H1 (cell line): ENCODE data around the gene CFB. TPM values are rescaled to one million over a fixed set of nuclear protein-coding genes. Genes with fewer than 3 reads are reported as not detected.
A peak's percentile ranks its signal among the peaks of the same experiment; 100 is the strongest.

Source experiments
- CTCF ChIA-PET: fragments of 300-600 bp; sonication (Branson Sonifier 250); formaldehyde crosslinking; loops from one replicate; lab custom pipeline; 2021; ENCODE audit not compliant: partially characterized antibody; lab: Charles Lee
- POLR2A ChIA-PET: fragments of 300-600 bp; sonication (Branson Sonifier 250); formaldehyde crosslinking; loops from one replicate; lab custom pipeline; 2021; ENCODE audit warnings: inconsistent platforms; ENCODE audit not compliant: partially characterized antibody; lab: Charles Lee
- DNase-seq, 2 experiments: peaks; one replicate each; pipeline versions ENCODE4 v3.0.0 to v3.0.0-alpha.2; 2010 to 2022; ENCODE audit warnings: low spot score in 2 of 2, low read depth in 1 of 2, mixed read lengths in 1 of 2
- FAIRE-seq: peaks from 2 replicates; lab custom pipeline; 2011; peaks lifted over from hg19 to GRCh38; lab: Jason Lieb, UNC
- H2AFZ ChIP-seq: 2 replicates; pipeline ENCODE4 v1.8.1; 2012; ENCODE audit warnings: low read length, inconsistent platforms
- H2AK5ac ChIP-seq: 2 replicates; pipeline ENCODE4 v1.6.1; 2013; ENCODE audit warnings: low read depth, low read length
- H2BK120ac ChIP-seq: replicated peaks from 2 replicates; pipeline ENCODE3; 2013; ENCODE audit warnings: low read depth, low read length, inconsistent platforms
- H2BK12ac ChIP-seq: 2 replicates; pipeline ENCODE4 v1.6.1; 2013; ENCODE audit warnings: low read depth, low read length
- H2BK15ac ChIP-seq: 2 replicates; pipeline ENCODE4 v1.6.1; 2013; ENCODE audit warnings: low read length
- H2BK20ac ChIP-seq: 2 replicates; pipeline ENCODE4 v1.6.1; 2013; ENCODE audit warnings: low read length
- H2BK5ac ChIP-seq: 2 replicates; pipeline ENCODE4 v1.6.1; 2013; ENCODE audit warnings: low read depth, low read length
- H3K14ac ChIP-seq: 2 replicates; pipeline ENCODE4 v1.6.1; 2013; ENCODE audit warnings: inconsistent platforms; ENCODE audit not compliant: insufficient read length
- H3K18ac ChIP-seq: 2 replicates; pipeline ENCODE4 v1.6.1; 2013; ENCODE audit warnings: low read length; ENCODE audit errors: extremely low read depth
- H3K23ac ChIP-seq: 2 replicates; pipeline ENCODE4 v1.6.1; 2013; ENCODE audit warnings: inconsistent platforms; ENCODE audit not compliant: insufficient read length
- H3K23me2 ChIP-seq: 2 replicates; pipeline ENCODE4 v1.6.1; 2013; ENCODE audit warnings: low read depth, low read length
- H3K27ac ChIP-seq: 2 replicates; pipeline ENCODE4 v1.6.1; 2011; ENCODE audit warnings: low read depth, low read length, inconsistent platforms
- H3K27me3 ChIP-seq, 4 experiments: replicated peaks in 1 of 4; 1 replicate in 1 of 4; 2 replicates in 3 of 4; pipeline versions ENCODE4 v1.6.1 to v1.8.1; 2011 to 2013; ENCODE audit warnings: low read length in 3 of 4, mild to moderate bottlenecking in 3 of 4, inconsistent platforms in 2 of 4, mixed read lengths in 2 of 4, moderate library complexity in 1 of 4; ENCODE audit not compliant: control insufficient read depth in 3 of 4, insufficient read depth in 3 of 4; ENCODE audit errors: extremely low read depth in 1 of 4
- H3K36me3 ChIP-seq, 4 experiments: 2 replicates each; pipeline versions ENCODE4 v1.6.1 to v1.8.1; 2011 to 2013; ENCODE audit warnings: mild to moderate bottlenecking in 4 of 4, low read length in 3 of 4, moderate library complexity in 2 of 4, control low read depth in 1 of 4, inconsistent platforms in 1 of 4; ENCODE audit not compliant: insufficient read depth in 4 of 4, control insufficient read depth in 2 of 4
- H3K4ac ChIP-seq: replicated peaks from 2 replicates; pipeline ENCODE3; 2013; ENCODE audit warnings: low read length, low read depth, mixed read lengths, inconsistent platforms; ENCODE audit not compliant: insufficient read length
- H3K4me1 ChIP-seq, 4 experiments: replicated peaks in 1 of 4; 1 replicate in 1 of 4; 2 replicates in 3 of 4; pipeline versions ENCODE4 v1.6.1 to v1.8.1; 2011 to 2013; ENCODE audit warnings: low read length in 3 of 4, inconsistent platforms in 2 of 4, mixed read lengths in 1 of 4; ENCODE audit not compliant: insufficient read depth in 4 of 4, control insufficient read depth in 3 of 4
- H3K4me2 ChIP-seq, 2 experiments: 2 replicates each; pipeline versions ENCODE4 v1.6.1 to v1.8.1; 2011 to 2013; ENCODE audit warnings: low read depth in 2 of 2, low read length in 2 of 2, control low read depth in 1 of 2, inconsistent platforms in 1 of 2, mild to moderate bottlenecking in 1 of 2; ENCODE audit not compliant: insufficient read depth in 1 of 2
- H3K4me3 ChIP-seq, 4 experiments: fragments of 200-600, 300-600 bp in 1 of 4; sonication (generic), shearing (Covaris generic), sonication (Bioruptor Twin) in 1 of 4; 2 replicates each; pipeline versions ENCODE4 v1.5.1 to v1.8.1; 2011 to 2016; ENCODE audit warnings: low read length in 4 of 4, low read depth in 3 of 4, control low read depth in 2 of 4, inconsistent platforms in 2 of 4, mild to moderate bottlenecking in 2 of 4, mixed read lengths in 1 of 4, moderate library complexity in 1 of 4; ENCODE audit not compliant: insufficient read depth in 2 of 4; ENCODE audit errors: extremely low read depth in 1 of 4
- H3K56ac ChIP-seq: replicated peaks from 2 replicates; pipeline ENCODE3; 2013; ENCODE audit warnings: low read depth, mild to moderate bottlenecking, mixed read lengths, low read length, inconsistent platforms; ENCODE audit not compliant: insufficient read length
- H3K79me1 ChIP-seq: 2 replicates; pipeline ENCODE4 v1.6.1; 2013; ENCODE audit warnings: low read depth, low read length, control low read depth
- H3K79me2 ChIP-seq, 2 experiments: 2 replicates each; pipeline versions ENCODE4 v1.6.1 to v1.8.1; 2012 to 2013; ENCODE audit warnings: low read length in 2 of 2, mild to moderate bottlenecking in 2 of 2, inconsistent platforms in 1 of 2; ENCODE audit not compliant: insufficient read depth in 2 of 2, control insufficient read depth in 1 of 2
- H3K9ac ChIP-seq, 4 experiments: replicated peaks in 1 of 4; 1 replicate in 1 of 4; 2 replicates in 3 of 4; pipeline versions ENCODE4 v1.6.1 to v1.8.1; 2011 to 2013; ENCODE audit warnings: low read depth in 3 of 4, low read length in 3 of 4, control low read depth in 2 of 4, mild to moderate bottlenecking in 2 of 4, moderate library complexity in 2 of 4, inconsistent platforms in 1 of 4; ENCODE audit errors: extremely low read depth in 1 of 4
- H3K9me3 ChIP-seq, 2 experiments: 2 replicates each; pipeline versions ENCODE4 v1.6.1 to v1.8.1; 2012 to 2013; ENCODE audit warnings: mild to moderate bottlenecking in 2 of 2, moderate library complexity in 2 of 2, control low read depth in 1 of 2, inconsistent platforms in 1 of 2, low read depth in 1 of 2, low read length in 1 of 2, mixed read lengths in 1 of 2; ENCODE audit not compliant: insufficient read depth in 2 of 2
- H4K20me1 ChIP-seq, 2 experiments: replicated peaks in 1 of 2; 2 replicates each; pipeline versions ENCODE3 to v1.8.1; 2011 to 2013; ENCODE audit warnings: inconsistent platforms in 2 of 2, low read length in 2 of 2, mild to moderate bottlenecking in 1 of 2; ENCODE audit not compliant: insufficient read depth in 2 of 2, control insufficient read depth in 1 of 2
- H4K5ac ChIP-seq: 2 replicates; pipeline ENCODE4 v1.6.1; 2013; ENCODE audit warnings: low read length, low read depth, mixed read lengths, inconsistent platforms; ENCODE audit not compliant: insufficient read length
- H4K8ac ChIP-seq: 2 replicates; pipeline ENCODE4 v1.8.0; 2013; ENCODE audit warnings: mild to moderate bottlenecking, moderate library complexity, low read length, inconsistent platforms; ENCODE audit not compliant: insufficient read depth; ENCODE audit errors: extremely low read depth
- H4K91ac ChIP-seq: replicated peaks from 2 replicates; pipeline ENCODE3; 2013; ENCODE audit warnings: low read length, mixed read lengths, inconsistent platforms; ENCODE audit not compliant: insufficient read length
- CEBPB ChIP-seq: IDR thresholded peaks from 2 replicates; pipeline ENCODE4 v1.6.1; 2012; ENCODE audit warnings: low read depth, low read length
- CHD1 ChIP-seq: IDR thresholded peaks from 2 replicates; pipeline ENCODE4 v1.6.1; 2012; ENCODE audit warnings: low read depth, low read length, improper control_type of control experiment
- KDM4A ChIP-seq: IDR thresholded peaks from one replicate; pipeline ENCODE4 v1.7.1; 2012; ENCODE audit warnings: low read depth, mild to moderate bottlenecking, moderate library complexity, low read length, inconsistent platforms; ENCODE audit not compliant: severe bottlenecking
- MAFK ChIP-seq: IDR thresholded peaks from 2 replicates; pipeline ENCODE4 v1.6.1; 2012; ENCODE audit warnings: low read depth, mild to moderate bottlenecking, improper control_type of control experiment, low read length
- POLR2A ChIP-seq, 2 experiments: IDR thresholded peaks; 1 replicate in 1 of 2; 2 replicates in 1 of 2; pipeline ENCODE4 v1.6.1; 2011; ENCODE audit warnings: low read depth in 2 of 2, low read length in 2 of 2, mild to moderate bottlenecking in 2 of 2; ENCODE audit errors: control extremely low read depth in 1 of 2
- POLR2AphosphoS5 ChIP-seq: IDR thresholded peaks from 2 replicates; pipeline ENCODE4 v1.6.1; 2011; ENCODE audit warnings: low read depth, low read length
- POU5F1 ChIP-seq: IDR thresholded peaks from 2 replicates; pipeline ENCODE4 v1.6.1; 2011; ENCODE audit warnings: low read depth, mild to moderate bottlenecking, low read length, moderate library complexity
- SIN3A ChIP-seq, 2 experiments: IDR thresholded peaks in 1 of 2; conservative IDR thresholded peaks in 1 of 2; 2 replicates each; pipeline ENCODE4 v1.6.1; 2011 to 2012; ENCODE audit warnings: low read length in 2 of 2, improper control_type of control experiment in 1 of 2, low read depth in 1 of 2, mild to moderate bottlenecking in 1 of 2
- TAF1 ChIP-seq: IDR thresholded peaks from 2 replicates; pipeline ENCODE4 v1.6.1; 2011; ENCODE audit warnings: mild to moderate bottlenecking, low read depth, low read length
- TEAD4 ChIP-seq: IDR thresholded peaks from 2 replicates; pipeline ENCODE4 v1.6.1; 2012; ENCODE audit warnings: low read depth, low read length, inconsistent platforms, mixed read lengths
- WGBS, 2 experiments: shearing (Covaris generic) in 1 of 2; methylation state at CpG; one replicate each; pipeline versions ENCODE4 v1.1.6 to v1.1.7; 2013 to 2015; ENCODE audit warnings: low lambda C conversion rate in 2 of 2, mixed read lengths in 2 of 2, inconsistent platforms in 1 of 2, low coverage in 1 of 2, missing lambda C conversion rate in 1 of 2; ENCODE audit not compliant: insufficient replicate concordance in 2 of 2, insufficient coverage in 1 of 2, insufficient read length in 1 of 2; ENCODE audit errors: extremely low coverage in 1 of 2, missing lambda C conversion rate in 1 of 2; 5-methylcytosine and 5-hydroxymethylcytosine counted together
- polyA plus RNA-seq, 7 experiments: library from polyadenylated mRNA; depleted of rRNA in 3 of 7; stranded (reverse) in 5 of 7; unstranded in 2 of 7; fragments of >200 nt in 5 of 7; fragments of 200-250 nt in 2 of 7; gene quantifications; 1 replicate in 5 of 7; 2 replicates in 1 of 7; 4 replicates in 1 of 7; pipeline versions ENCODE4 v1.2.1 to v1.2.3, GENCODE V29; 2011 to 2013; ENCODE audit warnings: missing spikeins in 2 of 7, mixed read lengths in 2 of 7
- total RNA-seq: library from RNA; stranded (reverse); fragmentation: NEBNext Ultra II Directional; extraction: Animal tissue kit (Norgen Biotek cat#: 25700); gene quantifications from 2 replicates; pipeline ENCODE4 v1.2.1, GENCODE V29; 2021
- TF ChIP-seq, protein P1 (sequence below): IDR thresholded peaks from 2 replicates; pipeline ENCODE4 v1.6.1; 2011; ENCODE audit warnings: low read length, improper control_type of control experiment

CFB gene
- total and polyA plus RNA-seq, 2 of the 8 experiments (the other 6 are each of a cell fraction or from before 2014, with no cell fraction given) = 0.09 TPM; not detected in 1

DNA sequence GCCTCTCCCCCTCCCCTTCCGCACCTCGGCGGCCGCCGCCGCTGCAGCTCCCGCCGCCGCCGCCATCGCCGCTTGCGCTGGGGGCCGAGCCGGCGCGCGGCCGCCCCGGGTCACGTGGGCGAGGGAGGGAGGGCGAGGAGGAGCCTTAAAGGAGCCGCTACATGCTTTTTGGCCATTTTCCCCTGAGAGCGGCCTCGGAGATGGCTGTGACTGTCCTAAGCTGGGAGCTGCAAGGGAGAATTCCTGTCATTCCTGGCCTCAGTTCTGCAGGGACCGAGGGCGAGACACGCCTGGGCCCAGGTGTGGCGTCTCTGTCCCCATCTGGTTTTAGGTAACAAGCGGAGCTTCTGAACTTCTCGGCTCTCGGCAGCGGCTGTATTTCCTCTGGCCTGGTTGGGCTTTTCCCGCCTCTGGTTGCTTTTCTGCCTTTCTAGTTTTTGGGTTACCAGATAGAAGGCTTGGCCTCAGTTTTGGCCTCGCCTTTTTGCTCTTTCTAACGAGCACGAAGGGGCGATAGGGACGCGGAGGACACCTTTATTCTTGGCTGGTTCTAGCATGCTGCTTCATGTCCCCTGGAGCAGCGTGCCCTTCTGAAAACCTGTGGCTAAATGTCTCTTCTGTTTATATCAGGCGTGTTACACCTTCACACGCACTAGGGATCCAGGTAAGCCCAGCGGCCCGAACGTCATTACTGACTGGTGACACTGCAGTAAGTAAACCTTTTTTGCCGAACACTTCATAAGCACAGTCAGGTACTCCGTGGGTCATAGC, 48.1 kb upstream of the CFB start, which contains the start of gene EHMT2:
Gene EHMT2, minus strand, starts transcription at position 87 of the 771 bp plus-strand sequence. Its CDS starts 21 bp downstream, at position 66.
- H3K23me2 ChIP-seq = peaks cover 13% of the 10 kb centered on the region
- peak within 1 kb of the TSS; percentile 93 for H3K18ac ChIP-seq
- H2BK20ac ChIP-seq = no peak within 1 kb of the TSS
- FAIRE-seq = no peak
- H3K27ac ChIP-seq = peak within 1 kb of the TSS; percentile 55; the same call in 1 of the 2 replicates
- peaks cover 2% of the 10 kb centered on the region for H3K79me1 ChIP-seq
- peak within 1 kb of the TSS; percentile 73 for H3K56ac ChIP-seq
- peaks cover 13 to 35% (median 30%) of the 10 kb centered on the region in 4 experiments for H3K36me3 ChIP-seq
- peak in 1 of 2 experiments; percentile 89 for DNase-seq
- H4K5ac ChIP-seq = peak within 1 kb of the TSS; percentile 82
- no peaks in the 10 kb centered on the region for H3K9me3 ChIP-seq
- CTCF ChIA-PET = interaction anchor here (0.6 to 2.1 kb wide), 10 partner anchors 9 to 160 kb away, joined by 3 to 11 read pairs (median 4); no protein-coding TSS in a partner anchor
- peaks cover 0 to 14% (median 6%) of the 10 kb centered on the region in 4 experiments; a peak in 6 of 7 replicates for H3K4me1 ChIP-seq
- H3K27me3 ChIP-seq = no peaks in the 10 kb centered on the region
- H2AFZ ChIP-seq = peak within 1 kb of the TSS; percentile 78; the same call in 1 of the 2 replicates
- no peak within 1 kb of the TSS for H2BK120ac ChIP-seq
- peak within 1 kb of the TSS; percentile 85 to 92 for H3K4me2 ChIP-seq
- no peak within 1 kb of the TSS for H2BK12ac ChIP-seq
- peak within 1 kb of the TSS; percentile 93; the same call in 1 of the 2 replicates for H4K8ac ChIP-seq
- peak within 1 kb of the TSS; percentile 62 to 88 (median 79) for H3K9ac ChIP-seq
- H3K4ac ChIP-seq = peak within 1 kb of the TSS; percentile 27
- POLR2A ChIA-PET = interaction anchor here (0.7 to 3.6 kb wide), 30 partner anchors 9 to 260 kb away, joined by 3 to 40 read pairs (median 5); partner anchors contain the start of genes DXO, GPANK1, HSPA1B and MSH5
- peaks cover 0 to 17% of the 10 kb centered on the region in 2 experiments; a peak in 2 of 4 replicates for H3K79me2 ChIP-seq
- H4K20me1 ChIP-seq = peaks cover 1 to 5% of the 10 kb centered on the region in 2 experiments
- H4K91ac ChIP-seq = peak within 1 kb of the TSS; percentile 80
- no peak within 1 kb of the TSS for H3K14ac ChIP-seq
- no peak within 1 kb of the TSS for H3K23ac ChIP-seq
- H2BK15ac ChIP-seq = no peak within 1 kb of the TSS
- H3K4me3 ChIP-seq = peak within 1 kb of the TSS; percentile 74 to 97 (median 82)
- H2BK5ac ChIP-seq = peak within 1 kb of the TSS; percentile 20
- WGBS, 2 experiments = 2% methylated on average over 48 of the region's 49 CpGs; no CpG with 5 or more reads in 1 of the 2 experiments
- H2AK5ac ChIP-seq = 0 out of 2 replicates have a peak within 1 kb of the TSS, but pooled peaks have one; percentile 20
- no peak for TF ChIP-seq CEBPB
- TF ChIP-seq POLR2A (IDR thresholded peaks at IDR 0.05; ENCODE audit: control extremely low read depth in 1 of 2, low read depth in 2 of 2, low read length in 2 of 2) = peak; percentile 72 to 84
- TF ChIP-seq POLR2AphosphoS5 = peak; percentile 74
- no peak for TF ChIP-seq MAFK
- TF ChIP-seq, protein P1, sequence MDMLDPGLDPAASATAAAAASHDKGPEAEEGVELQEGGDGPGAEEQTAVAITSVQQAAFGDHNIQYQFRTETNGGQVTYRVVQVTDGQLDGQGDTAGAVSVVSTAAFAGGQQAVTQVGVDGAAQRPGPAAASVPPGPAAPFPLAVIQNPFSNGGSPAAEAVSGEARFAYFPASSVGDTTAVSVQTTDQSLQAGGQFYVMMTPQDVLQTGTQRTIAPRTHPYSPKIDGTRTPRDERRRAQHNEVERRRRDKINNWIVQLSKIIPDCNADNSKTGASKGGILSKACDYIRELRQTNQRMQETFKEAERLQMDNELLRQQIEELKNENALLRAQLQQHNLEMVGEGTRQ = peak; percentile 91
- peak; percentile 88 for TF ChIP-seq TAF1
- TF ChIP-seq KDM4A = peak; percentile 65
- no peak for TF ChIP-seq POU5F1
- TF ChIP-seq SIN3A (conservative IDR thresholded peaks at IDR 0.05 in 1 of 2, IDR thresholded peaks at IDR 0.05 in 1 of 2; ENCODE audit: low read depth in 1 of 2, low read length in 2 of 2) = peak; percentile 61 to 75; a peak in 2 of 4 replicates
- TF ChIP-seq CHD1 = no peak
- peak; percentile 68 for TF ChIP-seq TEAD4
